Aorta (tissue), 5 donors: ENCODE measurements around the gene TACC2. TPM values are rescaled to one million over a fixed set of nuclear protein-coding genes. Genes with fewer than 3 reads are reported as not detected.
A peak's percentile ranks its signal among the peaks of the same experiment; 100 is the strongest.
"Not testable (repeated sequence)": the region's sequence is repeated elsewhere in the genome, so short reads cannot be mapped to it uniquely, and the experiment has no call there.

Experiments
- ATAC-seq: fragments of 200-7000 bp; cut with Tn5 transposase; one replicate; pipeline ENCODE4 v1.9.1; 2022; ENCODE audit warnings: moderate library complexity; ENCODE audit not compliant: low FRiP score
- DNase-seq, 2 donors: peaks; one replicate each; pipeline ENCODE4 v3.0.0-alpha.2; 2020
- H3K27ac ChIP-seq, 2 donors: one replicate each; pipeline ENCODE4 v1.5.1; 2013; ENCODE audit warnings: low read length in 2 of 2, mild to moderate bottlenecking in 2 of 2, moderate library complexity in 2 of 2, control low read depth in 1 of 2, inconsistent platforms in 1 of 2, low read depth in 1 of 2
- H3K27me3 ChIP-seq, 2 donors: one replicate each; pipeline ENCODE4 v1.6.1; 2013; ENCODE audit warnings: control low read depth in 1 of 2, low read length in 1 of 2, mild to moderate bottlenecking in 1 of 2, moderate library complexity in 1 of 2; ENCODE audit not compliant: insufficient read depth in 2 of 2, control insufficient read depth in 1 of 2
- H3K36me3 ChIP-seq, 2 donors: one replicate each; pipeline ENCODE4 v1.6.1; 2013; ENCODE audit warnings: control low read depth in 1 of 2, low read length in 1 of 2, mild to moderate bottlenecking in 1 of 2; ENCODE audit not compliant: insufficient read depth in 2 of 2, control insufficient read depth in 1 of 2
- H3K4me1 ChIP-seq, 2 donors: one replicate each; pipeline ENCODE4 v1.6.1; 2013; ENCODE audit warnings: low read length in 2 of 2, control low read depth in 1 of 2, mild to moderate bottlenecking in 1 of 2, moderate library complexity in 1 of 2; ENCODE audit not compliant: insufficient read depth in 2 of 2, control insufficient read depth in 1 of 2
- H3K4me3 ChIP-seq, 2 donors: one replicate each; pipeline ENCODE4 v1.5.1; 2013; ENCODE audit warnings: low read length in 2 of 2, control low read depth in 1 of 2, mild to moderate bottlenecking in 1 of 2
- H3K9me3 ChIP-seq: one replicate; pipeline ENCODE4 v1.6.1; 2013; ENCODE audit warnings: mild to moderate bottlenecking, low read length; ENCODE audit not compliant: control insufficient read depth
- WGBS, 2 donors: extraction: QIAGEN DNeasy Blood & Tissue Kit; methylation state at CpG; one replicate each; pipeline ENCODE4 v1.1.7; 2013; 5-methylcytosine and 5-hydroxymethylcytosine counted together
- intact Hi-C, 2 donors: fragments of 100-400 bp; cut with DNase I; formaldehyde crosslinking; loops; one replicate each; pipeline versions ENCODE4 v1.14.2 to v1.15.0; 2022
- polyA plus RNA-seq, 2 donors: library from polyadenylated mRNA; stranded (reverse); fragments of 200-250 nt; gene quantifications; one replicate each; pipeline ENCODE4 v1.2.3, GENCODE V29; 2013
- total RNA-seq, 2 donors: library from RNA; stranded (reverse); fragmentation: NEBNext Ultra II Directional; extraction: Animal tissue kit (Norgen Biotek cat#: 25700); gene quantifications; one replicate each; pipeline ENCODE4 v1.2.1, GENCODE V29; 2021
- donor health status: healthy with polysubstance abuse.
- donor health status: Bipolar disorder and iron deficiency.
- donor health status: DM: no; HTN: no; CAD: no.
- donor health status: DM: no; HTN: no; CAD: no.
- donor health status: DM: yes; HTN: yes; CAD: no.

Gene TACC2
- total and polyA plus RNA-seq, 4 donors = 25.8 to 74.4 (median 50.8) TPM

DNA sequence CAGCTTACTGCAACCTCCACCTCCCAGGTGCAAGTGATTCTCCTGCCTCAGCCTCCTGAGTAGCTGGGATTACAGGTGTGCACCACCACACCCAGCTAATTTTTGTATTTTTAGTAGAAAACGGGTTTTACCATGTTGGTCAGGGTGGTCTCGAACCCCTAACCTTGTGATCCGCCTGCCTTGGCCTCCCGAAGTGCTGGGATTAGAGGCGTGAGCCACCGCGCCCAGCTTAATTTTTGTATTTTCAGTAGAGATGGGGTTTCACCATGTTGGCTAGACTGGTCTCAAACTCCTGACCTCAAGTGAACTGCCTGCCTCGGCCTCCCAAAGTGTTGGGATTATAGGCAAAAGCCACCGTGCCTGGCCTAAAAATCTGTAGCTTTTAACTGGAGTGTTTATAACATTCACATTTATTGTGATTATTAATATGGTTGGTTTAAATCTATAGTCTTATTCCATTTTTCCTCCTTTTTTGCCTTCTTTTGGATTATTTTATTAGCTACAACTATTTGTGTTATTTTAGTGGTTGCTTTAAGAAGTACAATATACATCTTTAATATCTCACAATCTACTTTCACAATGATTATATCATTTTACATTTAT is 77.5 kb downstream of the TACC2 start:
- DNase-seq, H3K4me3 ChIP-seq, H3K9me3 ChIP-seq, H3K4me1 ChIP-seq, ATAC-seq, H3K27me3 ChIP-seq, intact Hi-C loops, H3K27ac ChIP-seq, H3K36me3 ChIP-seq: not testable (repeated sequence)
- WGBS, 2 donors = 96 to 98% methylated on average over 9 of the region's 9 CpGs

DNA sequence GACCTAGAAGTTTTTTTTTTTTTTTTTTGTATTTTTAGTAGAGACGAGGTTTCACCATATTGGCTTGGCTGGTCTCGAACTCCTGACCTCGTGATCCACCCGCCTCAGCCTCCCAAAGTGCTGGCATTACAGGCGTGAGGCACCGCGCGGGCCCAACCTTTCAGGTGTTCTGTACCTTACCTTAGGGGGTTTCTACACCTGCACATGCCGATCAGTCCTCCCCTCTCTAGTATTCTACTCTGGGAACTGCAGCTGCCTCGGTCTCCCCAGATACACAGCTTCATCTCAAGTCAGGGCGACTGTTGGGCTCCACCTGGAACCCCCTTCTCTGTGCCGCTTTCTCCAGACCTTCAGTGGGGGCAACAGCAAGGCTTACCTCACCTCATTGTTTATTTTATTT is 79.9 kb downstream of the TACC2 start:
- Histone ChIP-seq H3K4me3 (no peak overlapping the region), H3K27me3 (no peaks in the 10 kb centered on the region), H3K36me3 (no peaks in the 10 kb centered on the region), H3K27ac (no peak overlapping the region), H3K4me1 (peaks cover 0 to 1% of the 10 kb centered on the region in 2 donors), H3K9me3 (no peaks in the 10 kb centered on the region)
- DNase-seq (no peak), ATAC-seq (no peak)
- 94 to 96% methylated on average over 12 of the region's 12 CpGs for WGBS, 2 donors
- intact Hi-C loops = no loop called here

DNA sequence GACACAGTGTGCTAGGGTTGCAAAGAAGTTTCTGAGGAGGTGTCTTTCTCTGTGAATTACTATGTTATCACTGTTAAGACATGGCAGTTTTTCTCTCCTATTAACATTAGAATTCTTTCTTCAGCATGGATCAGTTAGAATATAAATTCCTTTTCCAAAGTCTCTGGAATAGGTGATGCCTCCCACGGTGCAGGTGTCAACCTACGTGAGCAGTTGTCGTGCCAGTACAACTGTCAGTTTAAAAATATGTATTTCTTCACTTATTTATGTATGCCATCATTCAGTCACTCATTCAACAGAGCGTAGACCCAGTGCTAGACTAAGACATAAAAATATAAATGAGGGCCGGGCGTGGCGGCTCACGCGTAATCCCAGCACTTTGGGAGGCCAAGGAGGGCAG is 83.5 kb downstream of the TACC2 start:
- ATAC-seq (no peak), DNase-seq (no peak)
- Histone ChIP-seq H3K4me3 (no peak overlapping the region), H3K27me3 (no peaks in the 10 kb centered on the region), H3K27ac (no peak overlapping the region), H3K36me3 (no peaks in the 10 kb centered on the region), H3K4me1 (peaks cover 0 to 1% of the 10 kb centered on the region in 2 donors), H3K9me3 (no peaks in the 10 kb centered on the region)
- intact Hi-C loops = no loop called here
- 97% methylated on average over 9 of the region's 9 CpGs for WGBS, 2 donors

DNA sequence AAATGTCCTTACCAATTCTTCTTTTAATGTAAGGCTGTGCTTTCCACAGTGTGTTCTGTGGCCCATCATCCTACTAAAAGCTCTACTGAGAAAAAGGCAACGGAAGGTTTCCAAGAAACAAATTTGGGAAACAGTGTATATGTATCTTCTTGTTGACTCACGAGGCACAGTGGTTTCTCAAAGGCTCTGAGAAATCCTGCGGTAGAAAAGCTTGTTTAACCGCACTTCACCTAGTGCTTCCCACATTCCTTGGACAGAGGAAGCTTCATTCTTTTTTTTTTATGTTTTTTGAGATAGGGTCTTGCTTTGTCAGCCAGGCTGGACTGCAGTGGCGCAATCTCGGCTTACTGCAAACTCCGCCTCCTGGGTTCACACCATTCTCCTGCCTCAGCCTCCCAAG is 84.5 kb downstream of the TACC2 start:
- no peak for DNase-seq
- Histone ChIP-seq H3K4me3 (no peak overlapping the region), H3K27me3 (no peaks in the 10 kb centered on the region), H3K9me3 (no peaks in the 10 kb centered on the region), H3K36me3 (no peaks in the 10 kb centered on the region), H3K27ac (no peak overlapping the region), H3K4me1 (peaks cover 0 to 1% of the 10 kb centered on the region in 2 donors)
- intact Hi-C loops = no loop called here
- no peak for ATAC-seq
- 81 to 97% methylated on average over 7 of the region's 7 CpGs for WGBS, 2 donors

DNA sequence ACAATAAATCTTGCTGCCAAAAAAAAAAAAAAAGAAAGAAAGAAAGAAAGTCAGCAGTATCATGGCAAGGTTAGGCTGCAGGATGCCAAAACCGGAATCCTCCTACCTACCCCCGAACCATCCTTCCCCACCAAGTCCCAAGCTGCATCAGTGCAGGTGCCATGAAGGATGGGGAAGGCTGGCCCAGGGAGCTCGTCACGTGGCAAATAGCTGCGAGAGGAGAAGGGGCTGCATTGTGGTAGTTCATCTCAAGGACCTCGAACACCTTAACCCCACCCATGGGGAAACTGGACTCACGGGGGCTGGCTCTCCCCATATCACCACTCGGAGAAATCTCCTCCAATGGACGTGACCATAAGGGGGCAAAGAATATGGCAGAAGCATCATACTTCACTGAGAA is 86.2 kb downstream of the TACC2 start:
- no peak for DNase-seq
- H3K9me3 ChIP-seq = no peaks in the 10 kb centered on the region
- no peak overlapping the region for H3K27ac ChIP-seq
- H3K4me1 ChIP-seq = no peaks in the 10 kb centered on the region
- H3K36me3 ChIP-seq = no peaks in the 10 kb centered on the region
- intact Hi-C loops = no loop called here
- H3K4me3 ChIP-seq = no peak overlapping the region
- WGBS, 2 donors = 93 to 97% methylated on average over 9 of the region's 9 CpGs
- ATAC-seq = no peak
- no peaks in the 10 kb centered on the region for H3K27me3 ChIP-seq

DNA sequence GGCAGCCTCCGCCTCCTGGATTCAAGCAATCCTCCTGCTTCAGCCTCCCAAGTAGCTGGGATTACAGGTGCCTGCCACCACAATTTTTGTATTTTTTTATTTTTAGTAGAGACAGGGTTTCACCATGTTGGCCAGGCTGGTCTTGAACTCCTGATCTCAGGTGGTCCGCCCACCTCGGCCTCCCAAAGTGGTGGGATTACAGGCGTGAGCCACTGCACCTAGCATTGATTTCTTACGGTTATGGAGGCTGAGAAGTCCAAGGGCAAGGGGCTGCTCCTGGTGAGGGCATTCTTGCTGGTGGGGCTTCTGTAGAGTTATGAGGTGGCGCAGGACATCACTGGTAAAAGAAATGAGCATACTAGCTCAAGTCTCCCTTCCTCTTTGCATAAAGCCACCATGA is 86.9 kb downstream of the TACC2 start:
- intact Hi-C loops, DNase-seq, H3K4me1 ChIP-seq, H3K27me3 ChIP-seq, H3K27ac ChIP-seq, H3K36me3 ChIP-seq, H3K4me3 ChIP-seq, H3K9me3 ChIP-seq, ATAC-seq: not testable (repeated sequence)
- 98 to 99% methylated on average over 6 of the region's 6 CpGs for WGBS, 2 donors

DNA sequence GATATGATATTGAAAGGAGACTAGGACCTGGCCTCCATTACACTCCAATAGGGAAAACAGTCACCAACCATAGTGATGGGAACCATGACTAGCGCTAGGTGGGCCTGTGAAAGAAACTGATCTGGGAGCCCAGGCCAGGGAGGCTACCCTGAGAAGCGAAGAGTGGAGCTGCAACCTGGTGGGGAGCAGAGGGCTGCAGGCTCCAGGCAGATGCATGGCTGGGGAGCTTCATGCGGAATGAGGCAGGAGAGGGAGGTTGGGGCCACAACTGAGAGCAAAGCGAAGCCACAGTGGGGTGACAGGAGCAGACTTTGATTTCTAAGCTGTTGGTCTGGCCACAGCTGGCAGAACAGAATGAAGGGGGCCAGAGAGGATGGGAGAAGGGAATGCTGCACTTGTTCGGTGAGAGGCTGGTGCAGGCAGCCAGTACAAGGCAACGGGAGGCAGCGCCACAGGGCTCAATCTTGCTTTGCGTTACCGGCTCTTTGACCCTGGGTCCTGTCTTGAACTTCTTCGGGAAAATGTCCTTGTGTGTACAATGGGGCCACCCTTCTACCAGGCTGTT is 88.4 kb downstream of the TACC2 start:
- Histone ChIP-seq H3K4me1 (no peaks in the 10 kb centered on the region), H3K27ac (no peak overlapping the region), H3K9me3 (no peaks in the 10 kb centered on the region), H3K4me3 (no peak overlapping the region), H3K36me3 (no peaks in the 10 kb centered on the region), H3K27me3 (no peaks in the 10 kb centered on the region)
- 94 to 98% methylated on average over 10 of the region's 10 CpGs for WGBS, 2 donors
- ATAC-seq (no peak), DNase-seq (no peak)
- intact Hi-C loops = no loop called here

DNA sequence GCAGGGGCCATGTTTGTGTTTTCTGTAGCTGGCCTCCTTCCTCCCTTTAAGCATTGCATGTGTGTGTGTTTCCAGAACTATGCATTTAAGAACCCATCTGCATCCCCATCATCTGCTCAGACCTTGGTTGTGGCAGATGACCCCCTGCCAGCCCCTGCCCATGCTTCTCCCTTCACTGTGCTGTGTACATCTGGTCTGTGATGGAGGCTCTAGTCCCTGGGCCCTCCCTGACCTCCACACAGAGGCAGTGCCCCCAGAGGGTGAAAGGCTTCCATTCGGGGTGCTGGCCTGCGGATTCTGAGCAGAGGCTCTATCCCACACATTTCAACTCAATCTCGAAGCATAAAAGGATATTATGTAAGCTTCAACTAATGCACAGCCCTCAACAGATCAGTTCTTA is 89.4 kb downstream of the TACC2 start:
- Histone ChIP-seq H3K36me3 (no peaks in the 10 kb centered on the region), H3K27ac (no peak overlapping the region), H3K4me1 (no peaks in the 10 kb centered on the region), H3K9me3 (no peaks in the 10 kb centered on the region), H3K27me3 (no peaks in the 10 kb centered on the region), H3K4me3 (no peak overlapping the region)
- intact Hi-C loops = no loop called here
- ATAC-seq = peak; percentile 8
- no peak for DNase-seq
- 89 to 91% methylated on average over 3 of the region's 3 CpGs for WGBS, 2 donors

DNA sequence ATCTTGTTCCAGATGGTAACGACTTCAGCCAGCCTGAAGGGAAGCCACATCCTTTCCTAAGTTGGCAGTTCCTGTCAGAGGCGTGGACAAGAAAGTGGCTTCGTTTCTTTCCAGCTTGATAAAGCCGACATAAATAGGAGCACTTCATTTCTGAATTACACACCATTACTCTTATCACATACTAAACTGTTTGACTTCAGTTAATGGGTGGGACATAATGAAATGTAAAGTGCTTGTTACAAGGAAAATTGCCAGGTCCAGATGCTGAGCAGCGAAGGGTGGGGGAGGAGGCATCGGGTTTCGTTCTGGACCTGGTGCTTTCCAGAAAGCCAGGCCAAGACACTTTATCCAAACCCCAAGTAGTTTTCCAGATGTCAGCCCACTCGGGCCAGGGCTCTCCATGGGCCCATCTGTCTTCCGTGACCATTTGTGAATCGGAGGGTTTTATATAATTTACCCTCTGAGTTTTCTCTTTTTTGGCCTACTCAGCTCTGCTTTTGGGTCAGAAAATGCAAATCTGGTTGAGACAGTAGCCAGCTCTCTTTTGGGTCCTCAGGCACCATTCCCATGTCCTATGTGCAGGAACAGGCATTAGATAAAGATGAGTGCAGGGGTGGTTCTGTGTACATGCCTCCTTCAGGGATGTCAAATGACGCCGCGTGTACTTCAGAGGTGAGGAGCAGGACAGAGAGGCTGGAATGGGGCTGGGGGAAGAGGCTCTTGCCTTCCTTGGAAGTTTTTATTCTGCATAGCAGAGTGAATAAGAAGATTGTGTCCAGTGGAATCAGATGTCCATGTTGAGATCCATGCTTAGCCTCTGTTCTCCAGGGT is 90.2 kb downstream of the TACC2 start:
- no peaks in the 10 kb centered on the region for H3K4me1 ChIP-seq
- intact Hi-C loops = no loop called here
- H3K9me3 ChIP-seq = no peaks in the 10 kb centered on the region
- no peaks in the 10 kb centered on the region for H3K27me3 ChIP-seq
- ATAC-seq = peak; percentile 25
- H3K4me3 ChIP-seq = no peak overlapping the region
- H3K36me3 ChIP-seq = no peaks in the 10 kb centered on the region
- no peak for DNase-seq
- H3K27ac ChIP-seq = no peak overlapping the region
- WGBS, 2 donors = 48 to 52% methylated on average over 13 of the region's 13 CpGs
